Epithelial cell of proximal tubule (primary cell): ENCODE data around the gene TRIM41. TPM values are rescaled to one million over a fixed set of nuclear protein-coding genes. Genes with fewer than 3 reads are reported as not detected.
"Not testable (repeated sequence)": the region's sequence is repeated elsewhere in the genome, so short reads cannot be mapped to it uniquely, and the experiment has no call there.

ENCODE experiments used
- DNase-seq: peaks from one replicate; pipeline ENCODE4 v3.0.0-alpha.2; 2011; ENCODE audit warnings: low read depth
- H3K4me3 ChIP-seq: 2 replicates; pipeline ENCODE4 v1.5.1; 2011; ENCODE audit warnings: low read depth, mild to moderate bottlenecking, low read length
- CTCF ChIP-seq: conservative IDR thresholded peaks from 2 replicates; pipeline ENCODE4 v1.5.1; 2012; ENCODE audit warnings: low read depth, mild to moderate bottlenecking, low read length
- total RNA-seq: library from RNA; depleted of rRNA; stranded (reverse); fragments of >200 nt; gene quantifications from 2 replicates; pipeline ENCODE4 v1.2.3, GENCODE V29; 2015

Gene TRIM41
- 10.6 and 12.4 TPM in 2 replicates for total RNA-seq

DNA sequence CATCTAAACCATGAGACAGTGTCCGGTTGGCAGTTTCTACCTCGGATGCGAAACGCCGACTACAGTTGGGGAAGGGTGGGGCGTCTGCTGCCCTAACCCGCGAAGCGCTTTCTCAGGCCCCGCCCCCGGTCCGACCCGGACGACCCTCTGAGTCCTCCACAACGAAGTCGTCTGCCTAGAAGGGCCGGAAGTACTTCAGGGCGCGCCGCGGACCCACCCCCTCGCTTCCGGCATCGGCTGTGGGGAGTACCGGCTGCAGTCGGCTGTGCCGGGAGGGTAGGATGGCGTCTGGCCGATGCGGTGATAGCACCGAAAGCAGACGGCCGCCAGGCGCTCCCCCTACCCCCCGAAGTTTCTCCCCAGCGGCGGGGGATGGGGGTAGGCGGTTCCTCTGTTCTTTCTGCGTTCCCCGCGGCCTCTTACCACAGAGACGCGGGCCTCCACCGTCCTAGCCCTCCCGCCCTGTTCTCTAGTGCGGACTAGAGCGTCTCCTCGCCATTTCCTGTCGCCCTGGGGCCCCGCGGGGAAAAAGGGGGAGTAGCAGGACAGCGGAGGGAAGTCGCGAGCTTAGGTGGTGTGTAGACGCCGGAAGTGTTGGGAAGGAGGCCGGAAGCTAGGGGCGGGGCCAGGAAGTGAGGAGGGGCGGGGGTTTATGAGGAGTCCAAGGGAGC lies at the start of gene TRIM41:
Gene TRIM41 (plus strand): TSS at position 224 of the 671 bp plus-strand sequence. CDS start 719 bp downstream, outside the sequence.
- peak; percentile 6 for TF ChIP-seq CTCF
- H3K4me3 ChIP-seq: peak within 1 kb of the TSS; percentile 99

DNA sequence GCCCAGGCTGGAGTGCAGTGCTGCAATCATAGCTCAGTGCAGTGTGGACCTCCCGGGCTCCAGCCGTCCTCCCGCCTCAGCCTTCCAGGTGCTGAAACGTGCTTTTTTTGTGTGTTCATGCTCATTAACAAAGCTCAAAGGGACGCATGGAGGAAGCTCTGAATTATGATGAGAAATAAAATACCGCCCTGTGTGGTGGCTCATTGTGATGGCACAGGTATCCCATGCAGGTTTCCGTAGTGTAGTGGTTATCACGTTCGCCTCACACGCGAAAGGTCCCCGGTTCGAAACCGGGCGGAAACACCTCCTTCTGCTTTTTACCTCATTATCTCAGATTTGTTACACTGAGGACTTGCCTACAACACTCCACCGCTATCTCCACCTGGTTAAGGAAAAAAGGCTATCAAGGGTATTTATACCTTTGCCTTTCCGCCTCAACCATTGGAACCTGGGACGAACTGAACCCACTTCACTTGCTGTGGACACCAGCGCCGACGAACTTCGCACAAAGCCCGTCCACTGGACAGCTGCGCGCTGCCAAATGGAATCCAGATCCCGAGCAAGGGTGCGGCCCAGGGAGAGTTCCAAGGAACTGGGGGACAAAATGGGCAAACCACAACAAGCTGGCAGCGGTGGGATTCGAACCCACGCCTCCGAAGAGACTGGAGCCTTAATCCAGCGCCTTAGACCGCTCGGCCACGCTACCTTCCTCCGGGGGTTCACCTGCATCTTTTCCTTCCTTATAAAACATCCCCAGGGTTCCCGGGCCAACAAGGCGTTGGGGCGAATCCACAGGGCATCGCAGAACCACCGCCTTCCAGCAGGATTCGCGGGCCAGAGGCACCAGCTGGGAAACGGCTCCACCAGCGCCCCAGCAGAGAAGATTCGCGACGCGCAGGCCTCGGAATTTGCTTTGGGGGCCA lies 49.4 kb upstream of the TRIM41 start:
- peak overlapping the region; percentile 23 for H3K4me3 ChIP-seq
- no peak for TF ChIP-seq CTCF
- DNase-seq: no peak

More for the DNA sequence above, at the start of gene TRIM41:
- DNase-seq: peak; percentile 73

DNA sequence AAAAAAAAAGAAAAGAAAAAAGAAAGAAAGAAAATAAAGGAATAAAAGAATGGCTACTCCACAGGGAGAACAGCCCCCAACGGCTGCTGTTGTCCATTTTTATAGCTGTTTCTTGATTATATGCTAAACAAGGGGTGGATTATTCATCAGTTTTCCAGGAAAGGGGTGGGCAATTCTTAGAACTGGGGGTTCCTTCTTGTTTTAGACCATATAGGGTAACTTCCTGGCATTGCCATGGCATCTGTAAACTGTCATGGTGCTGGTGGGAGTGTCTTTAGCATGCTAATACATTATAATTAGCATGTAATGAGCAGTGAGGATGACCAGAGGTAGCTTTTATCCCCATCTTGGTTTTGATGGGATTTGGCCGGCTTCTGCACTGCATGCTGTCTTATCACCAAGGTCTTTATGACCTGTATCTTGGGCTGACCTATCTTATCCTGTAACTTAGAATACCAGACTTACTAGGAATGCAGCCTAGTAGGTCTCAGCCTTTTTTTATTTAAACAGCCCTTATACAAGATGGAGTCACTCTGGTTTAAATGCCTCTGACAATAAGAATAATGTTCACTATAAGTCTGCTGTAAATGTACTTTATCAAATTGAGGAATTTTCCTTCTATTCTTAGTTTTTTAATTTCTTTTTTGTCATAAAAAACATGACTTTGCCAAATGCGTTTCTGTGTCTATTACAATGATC lies 46.7 kb upstream of the TRIM41 start:
- no peak for DNase-seq
- no peak for TF ChIP-seq CTCF
- no peak overlapping the region for H3K4me3 ChIP-seq

DNA sequence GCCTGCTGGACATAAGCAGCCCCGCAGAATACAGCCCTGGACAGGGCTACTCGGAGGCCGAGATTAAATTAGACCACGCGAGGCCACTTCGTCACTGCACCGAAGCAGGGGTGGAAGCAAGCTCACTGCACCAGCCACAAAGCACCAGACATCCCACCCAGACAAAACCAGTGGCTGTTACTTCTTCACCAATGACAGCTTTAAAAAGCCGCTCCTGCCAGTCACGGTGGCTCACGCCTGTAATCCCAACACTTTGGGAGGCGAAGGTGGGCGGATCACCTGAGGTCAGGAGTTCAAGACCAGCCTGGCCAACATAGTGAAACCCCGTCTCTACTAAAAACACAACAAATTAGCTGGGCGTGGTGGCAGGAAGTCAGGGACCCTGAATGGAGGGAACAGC lies 45.5 kb upstream of the TRIM41 start:
- H3K4me3 ChIP-seq, DNase-seq: not testable (repeated sequence)

DNA sequence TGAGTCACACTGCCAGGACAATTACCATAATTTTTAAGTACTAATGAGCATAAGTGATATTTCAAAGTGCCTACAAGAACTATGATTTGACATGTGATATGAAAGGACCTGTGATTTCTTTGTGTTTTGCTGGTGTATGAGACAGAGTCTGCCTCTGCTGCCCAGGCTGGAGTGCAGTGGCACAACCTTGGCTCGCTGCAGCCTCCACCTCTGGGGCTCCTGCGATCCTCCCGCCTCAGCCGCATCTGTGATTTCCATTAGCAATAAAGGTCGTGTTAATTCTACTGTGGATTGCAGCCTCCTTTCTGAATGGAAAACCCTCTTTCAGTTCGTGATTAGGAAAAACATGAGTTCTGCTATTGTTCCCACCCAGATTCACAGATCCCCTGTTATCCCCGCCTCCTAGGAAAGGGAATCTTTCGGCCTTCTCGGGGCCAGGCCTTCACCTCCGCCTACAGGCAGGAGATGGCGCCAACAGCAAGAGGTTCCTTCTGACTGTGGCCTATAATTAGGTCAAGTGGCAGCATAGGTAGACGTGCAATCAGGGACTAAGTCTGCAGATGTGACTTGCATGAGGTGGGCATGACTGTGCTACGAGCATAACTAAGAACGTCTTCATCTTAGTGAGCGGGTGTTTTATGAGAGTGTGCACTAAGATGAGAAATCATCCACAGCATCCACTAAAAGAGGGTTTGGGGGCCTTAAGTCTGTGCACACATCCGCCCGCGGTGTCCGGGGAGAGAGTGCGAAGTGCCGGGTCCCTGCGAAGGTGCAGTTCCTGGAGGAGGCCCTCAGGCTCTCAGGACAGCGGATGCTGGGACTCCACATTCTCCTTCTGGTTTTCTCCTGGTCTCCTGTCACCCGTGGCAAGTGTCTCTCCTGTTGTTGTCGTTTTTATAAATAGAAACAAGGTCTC lies 41.2 kb upstream of the TRIM41 start:
- peak; percentile 79 for TF ChIP-seq CTCF
- H3K4me3 ChIP-seq: no peak overlapping the region
- DNase-seq: no peak

DNA sequence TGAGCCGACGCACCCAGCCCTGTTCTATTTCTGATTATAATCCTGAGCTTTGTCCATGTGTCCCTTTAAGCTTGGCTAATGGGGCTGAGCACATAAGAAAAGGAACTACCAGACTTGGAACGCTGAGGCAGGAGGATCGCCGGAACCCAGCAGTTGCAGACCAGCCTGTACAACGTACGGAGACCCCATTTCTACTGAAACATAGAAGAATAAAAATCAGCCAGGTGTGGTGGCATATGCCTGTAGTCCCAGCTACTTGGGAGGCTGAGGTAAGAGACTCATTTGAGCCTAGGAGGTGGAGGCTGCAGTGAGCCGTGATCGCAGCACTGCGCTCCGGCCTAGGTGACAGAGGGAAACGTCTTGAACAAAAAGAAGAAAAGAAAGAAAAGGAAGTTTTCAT lies 40.4 kb upstream of the TRIM41 start:
- TF ChIP-seq CTCF: no peak
- DNase-seq: no peak
- H3K4me3 ChIP-seq: no peak overlapping the region
